ENCODE results near the gene CDHR3.
"Not testable (repeated sequence)": the region's sequence is repeated elsewhere in the genome, so short reads cannot be mapped to it uniquely, and the experiment has no call there.

Gene CDHR3

GRCh38 chr7:105972276-105972675 lies 9.2 kb downstream of the CDHR3 start:
- no peak for DNase-seq

GRCh38 chr7:105974471-105974870 lies 11.4 kb downstream of the CDHR3 start:
- DNase-seq = no peak

GRCh38 chr7:105975770-105976417 lies 12.8 kb downstream of the CDHR3 start:
- DNase-seq = no peak

- DNase-seq = no peak
These were observed 13.8 kb downstream of the CDHR3 start for GRCh38 chr7:105976868-105977267.

GRCh38 chr7:105978035-105978434 lies 15.0 kb downstream of the CDHR3 start:
- no peak for DNase-seq

- no peak for DNase-seq
These were observed 15.9 kb downstream of the CDHR3 start for GRCh38 chr7:105978974-105979373.

- DNase-seq = no peak
These were observed 16.3 kb downstream of the CDHR3 start for GRCh38 chr7:105979405-105979804.

- DNase-seq = no peak
These were observed 17.8 kb downstream of the CDHR3 start for GRCh38 chr7:105980645-105981396.

- DNase-seq = no peak
These were observed 19.3 kb downstream of the CDHR3 start for GRCh38 chr7:105982388-105982787.

GRCh38 chr7:105984808-105985207 lies 21.7 kb downstream of the CDHR3 start:
- not testable (repeated sequence) for DNase-seq

- DNase-seq = no peak
These were observed 22.2 kb downstream of the CDHR3 start for GRCh38 chr7:105985229-105985628.

- DNase-seq = no peak
These were observed 22.7 kb downstream of the CDHR3 start for GRCh38 chr7:105985672-105986215.

GRCh38 chr7:105987046-105987445 lies 24.0 kb downstream of the CDHR3 start:
- no peak for DNase-seq

- no peak for DNase-seq
These were observed 25.2 kb downstream of the CDHR3 start for GRCh38 chr7:105988276-105988675.

GRCh38 chr7:105989191-105989590 lies 26.1 kb downstream of the CDHR3 start:
- no peak for DNase-seq

GRCh38 chr7:105989686-105990085 lies 26.6 kb downstream of the CDHR3 start:
- no peak for DNase-seq

GRCh38 chr7:105990141-105990540 lies 27.1 kb downstream of the CDHR3 start:
- no peak for DNase-seq

- DNase-seq = no peak
These were observed 27.8 kb downstream of the CDHR3 start for GRCh38 chr7:105990727-105991453.

- no peak for DNase-seq
These were observed 29.8 kb downstream of the CDHR3 start for GRCh38 chr7:105992905-105993304.

- DNase-seq = no peak
These were observed 34.0 kb downstream of the CDHR3 start for GRCh38 chr7:105996860-105997737.

GRCh38 chr7:105999256-105999655 lies 36.2 kb downstream of the CDHR3 start:
- DNase-seq = no peak

GRCh38 chr7:106001196-106001595 lies 38.1 kb downstream of the CDHR3 start:
- no peak for DNase-seq

- no peak for DNase-seq
These were observed 38.8 kb downstream of the CDHR3 start for GRCh38 chr7:106001886-106002285.
